Mucosa of descending colon (tissue), 3 donors: ENCODE measurements around the gene COL23A1. TPM values are rescaled to one million over a fixed set of nuclear protein-coding genes. Genes with fewer than 3 reads are reported as not detected.

Experiments
- ATAC-seq: fragments of 200-7000 bp; cut with Tn5 transposase; one replicate; pipeline ENCODE4 v1.9.1; 2020; ENCODE audit warnings: mild to moderate bottlenecking, moderate library complexity
- DNase-seq, 3 donors: peaks; one replicate each; pipeline ENCODE4 v3.0.0-alpha.2; 2020
- H3K36me3 ChIP-seq: fragments of 200-600 bp; one replicate; pipeline ENCODE4 v1.8.0; 2021; ENCODE audit warnings: low read depth, mild to moderate bottlenecking
- H3K4me1 ChIP-seq: fragments of 200-600 bp; one replicate; pipeline ENCODE4 v1.8.0; 2021; ENCODE audit warnings: low read depth, mild to moderate bottlenecking
- H3K4me3 ChIP-seq: fragments of 200-600 bp; one replicate; pipeline ENCODE4 v1.8.0; 2021; ENCODE audit warnings: mild to moderate bottlenecking
- H3K9me3 ChIP-seq: fragments of 200-600 bp; one replicate; pipeline ENCODE4 v1.8.0; 2021; ENCODE audit warnings: mild to moderate bottlenecking
- CTCF ChIP-seq: fragments of 200-600 bp; IDR thresholded peaks from one replicate; pipeline ENCODE4 v1.8.0; 2022; ENCODE audit warnings: antibody characterized with exemption, mild to moderate bottlenecking
- intact Hi-C, 2 donors: fragments of 100-400 bp; cut with DNase I in 1 of 2; cut with micrococcal nuclease in 1 of 2; formaldehyde crosslinking; loops; one replicate each; pipeline versions ENCODE4 v1.11.0 to v1.11.1; 2022; cut with DNase I, micrococcal nuclease
- total RNA-seq, 3 donors: library from RNA; stranded (reverse); fragmentation: NEBNext Ultra II Directional in 2 of 3; extraction: Animal tissue kit (Norgen Biotek cat#: 25700) in 2 of 3; gene quantifications; one replicate each; pipeline versions ENCODE4 v1.2.1 to v1.2.4, GENCODE V29; 2021 to 2023
- donor health status: DM: no; HTN: no; CAD: no; lungs with moderate emphysema.
- donor health status: DM: no; HTN: no; CAD: no.
- donor health status: DM: no; HTN: yes; CAD: no.

COL23A1 gene
- total RNA-seq, 3 donors from 2014 or later = 0.17 to 2.7 (median 0.43) TPM

- Histone ChIP-seq H3K4me1 (no peaks in the 10 kb centered on the region), H3K9me3 (no peaks in the 10 kb centered on the region), H3K36me3 (no peaks in the 10 kb centered on the region), H3K4me3 (no peak overlapping the region)
- ATAC-seq (no peak), DNase-seq (no peak)
- intact Hi-C loops = no loop called here
- TF ChIP-seq CTCF = no peak
Measured at GRCh38 chr5:178469011-178469974, 120.9 kb downstream of the COL23A1 start.

GRCh38 chr5:178468196-178468685, 122.0 kb downstream of the COL23A1 start:
- Histone ChIP-seq H3K36me3 (no peaks in the 10 kb centered on the region), H3K9me3 (no peaks in the 10 kb centered on the region), H3K4me1 (no peaks in the 10 kb centered on the region), H3K4me3 (no peak overlapping the region)
- ATAC-seq = no peak
- no peak for DNase-seq
- intact Hi-C loops = no loop called here
- TF ChIP-seq CTCF = no peak

GRCh38 chr5:178467568-178468195, 122.5 kb downstream of the COL23A1 start:
- no peak for TF ChIP-seq CTCF
- H3K4me1 ChIP-seq = no peaks in the 10 kb centered on the region
- DNase-seq = peak in 2 of 3 donors; percentile 26 to 36
- peak; percentile 59 for ATAC-seq
- intact Hi-C loops = no loop called here
- H3K9me3 ChIP-seq = no peaks in the 10 kb centered on the region
- H3K4me3 ChIP-seq = no peak overlapping the region
- H3K36me3 ChIP-seq = no peaks in the 10 kb centered on the region

- Histone ChIP-seq H3K4me3 (no peak overlapping the region), H3K4me1 (no peaks in the 10 kb centered on the region), H3K9me3 (no peaks in the 10 kb centered on the region), H3K36me3 (no peaks in the 10 kb centered on the region)
- intact Hi-C loops = no loop called here
- no peak for DNase-seq
- no peak for ATAC-seq
- no peak for TF ChIP-seq CTCF
Measured at GRCh38 chr5:178467205-178467567, 123.0 kb downstream of the COL23A1 start.

GRCh38 chr5:178466342-178466741, 123.9 kb downstream of the COL23A1 start:
- DNase-seq (no peak), ATAC-seq (no peak)
- no peaks in the 10 kb centered on the region for H3K36me3 ChIP-seq
- no peak for TF ChIP-seq CTCF
- H3K4me1 ChIP-seq = no peaks in the 10 kb centered on the region
- H3K9me3 ChIP-seq = no peaks in the 10 kb centered on the region
- intact Hi-C loops = no loop called here
- no peak overlapping the region for H3K4me3 ChIP-seq
